GM12878 (cell line): Measurements from ENCODE around the gene PRKCZ. TPM values are rescaled to one million over a fixed set of nuclear protein-coding genes. Genes with fewer than 3 reads are reported as not detected.

Experiments used
- ATAC-seq: fragments of 200-7000 bp; cut with Tn5 transposase; 3 replicates; pipeline ENCODE4 v1.9.1; 2020; ENCODE audit warnings: mild to moderate bottlenecking, moderate library complexity
- BruUV-seq: library from RNA; stranded (reverse); fragments of 400-500 nt; replicated peaks from 2 replicates; lab custom pipeline; 2021; lab: Mats Ljungman, UMichigan
- CTCF ChIA-PET: fragments of 300-600 bp; sonication (Branson Sonifier 250); formaldehyde crosslinking; extraction: SDS; loops from one replicate; lab custom pipeline; 2021; ENCODE audit warnings: inconsistent platforms; lab: Yijun Ruan, JAX
- POLR2A ChIA-PET: fragments of 350-600 bp; formaldehyde crosslinking; extraction: SDS; loops from one replicate; lab custom pipeline; 2021; ENCODE audit warnings: inconsistent platforms; lab: Charles Lee
- RAD21 ChIA-PET: fragments of 300-600 bp; sonication (Branson Sonifier 250); formaldehyde crosslinking; loops from one replicate; lab custom pipeline; 2023; ENCODE audit warnings: antibody characterized with exemption; ENCODE audit not compliant: unreplicated experiment; lab: Charles Lee
- SMC1A ChIA-PET: fragments of 300-600 bp; sonication (Branson Sonifier 250); formaldehyde crosslinking; loops from one replicate; lab custom pipeline; 2023; ENCODE audit not compliant: unreplicated experiment, uncharacterized antibody; lab: Charles Lee
- DNase-seq: peaks from one replicate; pipeline ENCODE4 v3.0.0-alpha.2; 2011; ENCODE audit warnings: low read depth, low spot score
- FAIRE-seq: peaks from 3 replicates; lab custom pipeline; 2011; peaks lifted over from hg19 to GRCh38; lab: Jason Lieb, UNC
- H2AFZ ChIP-seq: 2 replicates; pipeline ENCODE4 v1.6.0; 2011; ENCODE audit warnings: low read depth, low read length, control low read depth; ENCODE audit not compliant: control insufficient read depth
- H3K27ac ChIP-seq: 2 replicates; pipeline ENCODE4 v1.5.1; 2011; ENCODE audit warnings: control low read depth; ENCODE audit not compliant: control insufficient read depth, insufficient read depth
- H3K27me3 ChIP-seq, 2 experiments: replicated peaks in 1 of 2; 2 replicates each; pipeline versions ENCODE4 v1.6.0 to v1.6.1; 2011; ENCODE audit warnings: low read length in 1 of 2; ENCODE audit not compliant: control insufficient read depth in 2 of 2, insufficient read depth in 2 of 2
- H3K36me3 ChIP-seq, 2 experiments: 2 replicates each; pipeline ENCODE4 v1.5.1; 2011; ENCODE audit warnings: low read length in 1 of 2; ENCODE audit not compliant: control insufficient read depth in 2 of 2, insufficient read depth in 2 of 2
- H3K4me1 ChIP-seq: 2 replicates; pipeline ENCODE4 v1.6.1; 2011; ENCODE audit warnings: mild to moderate bottlenecking, low read length, moderate library complexity, mixed read lengths; ENCODE audit not compliant: control insufficient read depth, insufficient read depth
- H3K4me2 ChIP-seq: 2 replicates; pipeline ENCODE4 v1.6.0; 2011; ENCODE audit warnings: control low read depth; ENCODE audit not compliant: control insufficient read depth, insufficient read depth
- H3K4me3 ChIP-seq: fragments of 200-600 bp; sonication (generic); 2 replicates; pipeline ENCODE4 v1.5.1; 2016
- H3K79me2 ChIP-seq: 2 replicates; pipeline ENCODE4 v1.6.0; 2011; ENCODE audit warnings: low read length; ENCODE audit not compliant: control insufficient read depth, insufficient read depth
- H3K9ac ChIP-seq: 2 replicates; pipeline ENCODE4 v1.8.0; 2011; ENCODE audit warnings: low read length, control low read depth, mixed read lengths; ENCODE audit not compliant: control insufficient read depth, insufficient read depth
- H3K9me3 ChIP-seq: replicated peaks from 3 replicates; pipeline ENCODE4 v1.5.1; 2011; ENCODE audit warnings: mild to moderate bottlenecking, low read length; ENCODE audit not compliant: control insufficient read depth, insufficient read depth
- H4K20me1 ChIP-seq: 2 replicates; pipeline ENCODE4 v1.6.0; 2011; ENCODE audit not compliant: control insufficient read depth, insufficient read depth
- CHD1 ChIP-seq: IDR thresholded peaks from 2 replicates; pipeline ENCODE4 v1.6.1; 2012; ENCODE audit warnings: low read depth, low read length, improper control_type of control experiment
- E2F4 ChIP-seq: IDR thresholded peaks from 2 replicates; pipeline ENCODE4 v1.6.1; 2012; ENCODE audit warnings: low read depth, low read length, improper control_type of control experiment
- MYC ChIP-seq: IDR thresholded peaks from 2 replicates; pipeline ENCODE4 v1.6.1; 2011; ENCODE audit warnings: mild to moderate bottlenecking, low read length, moderate library complexity, inconsistent platforms; ENCODE audit not compliant: insufficient read depth, insufficient replicate concordance, insufficient read length, severe bottlenecking
- PBX3 ChIP-seq: IDR thresholded peaks from 2 replicates; pipeline ENCODE4 v1.6.1; 2011; ENCODE audit warnings: mild to moderate bottlenecking, low read depth, low read length, moderate library complexity; ENCODE audit not compliant: insufficient replicate concordance
- PML ChIP-seq: IDR thresholded peaks from 2 replicates; pipeline ENCODE4 v1.6.1; 2012; ENCODE audit warnings: low read length, inconsistent platforms
- SUPT20H ChIP-seq: IDR thresholded peaks from 2 replicates; pipeline ENCODE4 v1.6.1; 2011; ENCODE audit warnings: low read depth, mild to moderate bottlenecking, low read length, moderate library complexity, borderline replicate concordance; ENCODE audit not compliant: control insufficient read depth
- ZNF274 ChIP-seq: IDR thresholded peaks from one replicate; pipeline ENCODE4 v1.8.0; 2011; ENCODE audit not compliant: insufficient read length, insufficient read depth
- ZSCAN29 ChIP-seq: fragments of 450-650 bp; IDR thresholded peaks from 2 replicates; pipeline ENCODE4 v1.6.1; 2017; ENCODE audit warnings: mild to moderate bottlenecking, moderate library complexity
- WGBS: methylation state at CpG from one replicate; pipeline ENCODE4 v1.1.6; 2016; ENCODE audit warnings: low lambda C conversion rate; ENCODE audit not compliant: insufficient replicate concordance, insufficient coverage; ENCODE audit errors: missing lambda C conversion rate; 5-methylcytosine and 5-hydroxymethylcytosine counted together
- in situ Hi-C: fragments of 300-500 bp; cut with MboI; formaldehyde crosslinking; loops from 9 replicates; pipeline ENCODE4 v1.14.3; 2018; ENCODE audit warnings: mixed read lengths
- intact Hi-C: fragments of 100-400 bp; cut with micrococcal nuclease; formaldehyde crosslinking; loops from one replicate; pipeline ENCODE4 v1.14.2; 2022; ENCODE audit not compliant: unreplicated experiment
- polyA plus RNA-seq, 11 experiments: library from polyadenylated mRNA; depleted of rRNA in 4 of 11; unstranded in 6 of 11; stranded (reverse) in 5 of 11; fragments of >200 nt; fragmentation: Nextera tagmentation in 4 of 11; fragmentation: Illumina TruSeq in 1 of 11; extraction: Ambion mirVana in 4 of 11; extraction: Trizol in 1 of 11; gene quantifications; 1 replicate in 1 of 11; 2 replicates in 10 of 11; pipeline versions ENCODE4 v1.2.1 to v1.2.3, GENCODE V29; 2011 to 2016; ENCODE audit warnings: inconsistent platforms in 2 of 11, missing spikeins in 2 of 11, low read depth in 1 of 11
- total RNA-seq, 4 experiments: library from RNA; depleted of rRNA in 3 of 4; stranded (reverse); fragments of >200 nt in 3 of 4; fragmentation: Illumina TruSeq in 1 of 4; extraction: Trizol in 1 of 4; gene quantifications; 2 replicates each; pipeline versions ENCODE4 v1.2.1 to v1.2.3, GENCODE V29; 2013 to 2021
- TF ChIP-seq, protein P1 (sequence below): fragments of 450-650 bp; IDR thresholded peaks from 2 replicates; pipeline ENCODE4 v1.6.1; 2017; ENCODE audit warnings: mild to moderate bottlenecking, low read depth, inconsistent platforms; ENCODE audit not compliant: poor library complexity, severe bottlenecking

Gene PRKCZ
- total and polyA plus RNA-seq, 10 of the 15 experiments (the other 5 are each of a cell fraction or from before 2014, with no cell fraction given): 0.05 to 1.9 (median 0.64) TPM; not detected in 1

DNA sequence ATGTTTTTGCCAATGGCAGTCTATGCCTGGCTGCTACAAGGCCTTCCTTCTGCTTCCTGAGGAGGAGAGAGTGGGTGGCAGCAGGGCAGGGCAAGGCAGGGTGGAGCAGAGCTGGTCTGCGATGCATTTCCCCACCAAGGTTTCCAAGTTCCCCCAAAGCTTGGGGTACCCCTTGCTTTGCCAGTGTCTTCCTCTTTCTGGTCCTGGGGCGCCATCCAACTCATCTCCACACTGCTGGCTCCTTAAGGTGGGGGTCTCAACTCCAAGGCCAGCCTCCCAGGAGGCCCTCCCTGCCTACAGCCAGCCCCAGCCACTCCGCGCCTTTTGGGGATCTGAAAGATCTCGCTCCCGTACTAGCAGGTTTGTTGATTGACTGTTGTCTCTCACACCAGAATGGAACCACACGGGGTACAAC is 174.0 kb downstream of the PRKCZ start:
- Histone ChIP-seq H4K20me1 (no peaks in the 10 kb centered on the region), H3K4me1 (no peaks in the 10 kb centered on the region), H3K27ac (no peak overlapping the region), H2AFZ (no peak overlapping the region), H3K9me3 (no peaks in the 10 kb centered on the region), H3K4me3 (no peak overlapping the region), H3K79me2 (peaks cover 5% of the 10 kb centered on the region), H3K9ac (no peak overlapping the region), H3K4me2 (no peak overlapping the region), H3K36me3 (no peaks in the 10 kb centered on the region), H3K27me3 (no peaks in the 10 kb centered on the region)
- DNase-seq: no peak
- intact Hi-C loops: no loop called here
- 67% methylated on average over 7 of the region's 7 CpGs for WGBS
- in situ Hi-C loops: no loop called here
- no TSS peak for BruUV-seq
- FAIRE-seq: no peak
- ChIA-PET CTCF (no interaction called here), SMC1A (no interaction called here), RAD21 (no interaction called here), POLR2A (interaction anchor here (0.8 kb wide), 1 partner anchor 10 kb away, joined by 3 read pairs; no protein-coding TSS in a partner anchor)
- ATAC-seq: no peak
- no peak for TF ChIP-seq ZSCAN29
- TF ChIP-seq MYC: no peak
- TF ChIP-seq SUPT20H: no peak
- TF ChIP-seq E2F4: no peak
- no peak for TF ChIP-seq PML
- TF ChIP-seq CHD1: no peak
- TF ChIP-seq, protein P1, sequence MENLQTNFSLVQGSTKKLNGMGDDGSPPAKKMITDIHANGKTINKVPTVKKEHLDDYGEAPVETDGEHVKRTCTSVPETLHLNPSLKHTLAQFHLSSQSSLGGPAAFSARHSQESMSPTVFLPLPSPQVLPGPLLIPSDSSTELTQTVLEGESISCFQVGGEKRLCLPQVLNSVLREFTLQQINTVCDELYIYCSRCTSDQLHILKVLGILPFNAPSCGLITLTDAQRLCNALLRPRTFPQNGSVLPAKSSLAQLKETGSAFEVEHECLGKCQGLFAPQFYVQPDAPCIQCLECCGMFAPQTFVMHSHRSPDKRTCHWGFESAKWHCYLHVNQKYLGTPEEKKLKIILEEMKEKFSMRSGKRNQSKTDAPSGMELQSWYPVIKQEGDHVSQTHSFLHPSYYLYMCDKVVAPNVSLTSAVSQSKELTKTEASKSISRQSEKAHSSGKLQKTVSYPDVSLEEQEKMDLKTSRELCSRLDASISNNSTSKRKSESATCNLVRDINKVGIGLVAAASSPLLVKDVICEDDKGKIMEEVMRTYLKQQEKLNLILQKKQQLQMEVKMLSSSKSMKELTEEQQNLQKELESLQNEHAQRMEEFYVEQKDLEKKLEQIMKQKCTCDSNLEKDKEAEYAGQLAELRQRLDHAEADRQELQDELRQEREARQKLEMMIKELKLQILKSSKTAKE: no peak
- no peak for TF ChIP-seq ZNF274
- TF ChIP-seq PBX3: no peak
